OCI-LY7 (cell line): ENCODE measurements around the gene SGSM1. TPM values are rescaled to one million over a fixed set of nuclear protein-coding genes. Genes with fewer than 3 reads are reported as not detected.

ENCODE experiments used
- BruUV-seq: library from RNA; stranded (reverse); fragments of 400-500 nt; replicated peaks from 2 replicates; lab custom pipeline; 2021; lab: Mats Ljungman, UMichigan
- CTCF ChIA-PET: fragments of 300-600 bp; sonication (Branson Sonifier 250); formaldehyde crosslinking; loops from one replicate; lab custom pipeline; 2022; ENCODE audit warnings: antibody characterized with exemption; ENCODE audit not compliant: unreplicated experiment; lab: Charles Lee
- POLR2A ChIA-PET: fragments of 300-600 bp; sonication (Branson Sonifier 250); formaldehyde crosslinking; loops from one replicate; lab custom pipeline; 2022; ENCODE audit warnings: antibody characterized with exemption; lab: Charles Lee
- DNase-seq: peaks from one replicate; pipeline ENCODE4 v3.0.0-alpha.2; 2015; ENCODE audit warnings: low spot score
- H2AFZ ChIP-seq: fragments of 200-600 bp; sonication (generic), shearing (Covaris generic); 2 replicates; pipeline ENCODE4 v1.6.1; 2014; ENCODE audit warnings: mild to moderate bottlenecking, antibody characterized with exemption, low read length, moderate library complexity
- H3K27ac ChIP-seq: fragments of 200-600 bp; sonication (generic); 2 replicates; pipeline ENCODE4 v1.5.1; 2014; ENCODE audit warnings: mixed run types, low read depth, mild to moderate bottlenecking, moderate library complexity, low read length, inconsistent platforms; ENCODE audit not compliant: poor library complexity, severe bottlenecking
- H3K36me3 ChIP-seq: fragments of 200-600 bp; sonication (generic); 2 replicates; pipeline ENCODE4 v1.6.1; 2014; ENCODE audit warnings: mild to moderate bottlenecking, antibody characterized with exemption, low read length, moderate library complexity, mixed read lengths; ENCODE audit not compliant: insufficient read depth
- H3K4me1 ChIP-seq: fragments of 200-600 bp; sonication (generic); 2 replicates; pipeline ENCODE4 v1.5.1; 2014; ENCODE audit warnings: mild to moderate bottlenecking, low read length; ENCODE audit not compliant: insufficient read depth, poor library complexity, severe bottlenecking
- H3K4me2 ChIP-seq: fragments of 200-600 bp; sonication (generic); 2 replicates; pipeline ENCODE4 v1.6.1; 2014; ENCODE audit warnings: mild to moderate bottlenecking, low read length
- H3K4me3 ChIP-seq: fragments of 200-600 bp; sonication (generic); 2 replicates; pipeline ENCODE4 v1.5.1; 2014; ENCODE audit warnings: mild to moderate bottlenecking, low read depth, low read length; ENCODE audit not compliant: poor library complexity, severe bottlenecking
- H3K79me2 ChIP-seq: fragments of 200-600 bp; sonication (generic); 2 replicates; pipeline ENCODE4 v1.6.1; 2016; ENCODE audit warnings: low read depth, mild to moderate bottlenecking, low read length, moderate library complexity, mixed read lengths; ENCODE audit not compliant: insufficient read depth
- H3K9me2 ChIP-seq: fragments of 200-600 bp; sonication (generic); 2 replicates; pipeline ENCODE4 v1.6.1; 2016; ENCODE audit warnings: mild to moderate bottlenecking, low read length, mixed read lengths; ENCODE audit not compliant: insufficient read depth
- H3K9me3 ChIP-seq: fragments of 200-600 bp; sonication (generic); 2 replicates; pipeline ENCODE4 v1.6.1; 2014; ENCODE audit warnings: mild to moderate bottlenecking, mixed run types, low read length, mixed read lengths
- H4K20me1 ChIP-seq: fragments of 200-600 bp; sonication (generic); 2 replicates; pipeline ENCODE4 v1.6.1; 2014; ENCODE audit warnings: mild to moderate bottlenecking, antibody characterized with exemption, low read length, moderate library complexity, mixed read lengths; ENCODE audit not compliant: insufficient read depth
- EZH2phosphoT487 ChIP-seq: fragments of 200-600 bp; sonication (generic); IDR thresholded peaks from 2 replicates; pipeline ENCODE4 v1.6.1; 2018; ENCODE audit warnings: low read depth, borderline replicate concordance, mild to moderate bottlenecking, mixed run types, antibody characterized with exemption, low read length, moderate library complexity, mixed read lengths
- intact Hi-C: fragments of 100-400 bp; cut with micrococcal nuclease; formaldehyde crosslinking; loops from one replicate; pipeline ENCODE4 v1.10.0; 2022; ENCODE audit not compliant: unreplicated experiment
- total RNA-seq, 2 experiments: library from RNA; depleted of rRNA in 1 of 2; stranded (reverse); fragments of >200 nt in 1 of 2; shearing (Covaris generic) in 1 of 2; gene quantifications; 2 replicates each; pipeline ENCODE4 v1.2.3, GENCODE V29; 2014 to 2022
- TF ChIP-seq, protein P1 (sequence below): fragments of 200-600 bp; sonication (generic); conservative IDR thresholded peaks from 2 replicates; pipeline ENCODE4 v1.5.1; 2014; ENCODE audit warnings: mild to moderate bottlenecking, antibody characterized with exemption, low read length, moderate library complexity, mixed read lengths

SGSM1 gene
- total RNA-seq, 2 experiments from 2014 or later, result not detected

DNA sequence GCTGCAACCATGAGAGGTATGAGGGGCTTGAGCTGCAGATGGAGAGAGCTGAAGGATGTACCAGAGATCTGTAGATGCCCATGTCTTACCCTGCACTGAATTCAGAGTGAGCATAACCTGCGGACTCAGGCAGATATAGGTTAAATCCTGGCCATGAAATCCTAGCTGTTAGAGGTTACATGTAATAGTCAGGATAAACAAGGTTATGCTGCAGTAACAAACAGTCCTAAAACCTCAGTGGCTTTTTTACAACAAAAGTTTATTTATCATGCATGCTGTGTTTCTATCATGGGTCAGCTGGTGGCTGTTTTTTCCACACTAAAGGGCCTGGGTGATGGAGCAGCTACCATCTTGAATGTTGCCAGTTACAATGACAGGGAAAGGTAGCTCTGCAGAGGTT lies 70.7 kb downstream of the SGSM1 start:
- CTCF ChIA-PET, result no interaction called here
- no peak for TF ChIP-seq EZH2phosphoT487
- TF ChIP-seq, protein P1, sequence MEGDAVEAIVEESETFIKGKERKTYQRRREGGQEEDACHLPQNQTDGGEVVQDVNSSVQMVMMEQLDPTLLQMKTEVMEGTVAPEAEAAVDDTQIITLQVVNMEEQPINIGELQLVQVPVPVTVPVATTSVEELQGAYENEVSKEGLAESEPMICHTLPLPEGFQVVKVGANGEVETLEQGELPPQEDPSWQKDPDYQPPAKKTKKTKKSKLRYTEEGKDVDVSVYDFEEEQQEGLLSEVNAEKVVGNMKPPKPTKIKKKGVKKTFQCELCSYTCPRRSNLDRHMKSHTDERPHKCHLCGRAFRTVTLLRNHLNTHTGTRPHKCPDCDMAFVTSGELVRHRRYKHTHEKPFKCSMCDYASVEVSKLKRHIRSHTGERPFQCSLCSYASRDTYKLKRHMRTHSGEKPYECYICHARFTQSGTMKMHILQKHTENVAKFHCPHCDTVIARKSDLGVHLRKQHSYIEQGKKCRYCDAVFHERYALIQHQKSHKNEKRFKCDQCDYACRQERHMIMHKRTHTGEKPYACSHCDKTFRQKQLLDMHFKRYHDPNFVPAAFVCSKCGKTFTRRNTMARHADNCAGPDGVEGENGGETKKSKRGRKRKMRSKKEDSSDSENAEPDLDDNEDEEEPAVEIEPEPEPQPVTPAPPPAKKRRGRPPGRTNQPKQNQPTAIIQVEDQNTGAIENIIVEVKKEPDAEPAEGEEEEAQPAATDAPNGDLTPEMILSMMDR, result no peak
- intact Hi-C loops, result no loop called here
- no peak overlapping the region for H2AFZ ChIP-seq
- POLR2A ChIA-PET, result no interaction called here
- H3K9me3 ChIP-seq, result no peaks in the 10 kb centered on the region
- H3K27ac ChIP-seq, result no peak overlapping the region
- no peak overlapping the region for H3K4me3 ChIP-seq
- no peaks in the 10 kb centered on the region for H3K4me1 ChIP-seq
- no peaks in the 10 kb centered on the region for H3K9me2 ChIP-seq
- H4K20me1 ChIP-seq, result no peaks in the 10 kb centered on the region
- no peak overlapping the region for H3K4me2 ChIP-seq
- BruUV-seq, result no TSS peak
- H3K79me2 ChIP-seq, result no peaks in the 10 kb centered on the region
- DNase-seq, result no peak
- H3K36me3 ChIP-seq, result no peaks in the 10 kb centered on the region

GRCh38 chr22:24878969-24879368 lies 73.0 kb downstream of the SGSM1 start:
- H3K4me3 ChIP-seq, result no peak overlapping the region
- H3K27ac ChIP-seq, result no peak overlapping the region
- DNase-seq, result no peak
- ChIA-PET POLR2A (no interaction called here), CTCF (no interaction called here)
- no peak overlapping the region for H3K4me2 ChIP-seq
- no TSS peak for BruUV-seq
- no peaks in the 10 kb centered on the region for H3K79me2 ChIP-seq
- TF ChIP-seq, protein P1, result no peak
- no peak for TF ChIP-seq EZH2phosphoT487
- H3K4me1 ChIP-seq, result no peaks in the 10 kb centered on the region
- no peaks in the 10 kb centered on the region for H3K9me3 ChIP-seq
- no peaks in the 10 kb centered on the region for H3K36me3 ChIP-seq
- H3K9me2 ChIP-seq, result no peaks in the 10 kb centered on the region
- intact Hi-C loops, result no loop called here
- H4K20me1 ChIP-seq, result no peaks in the 10 kb centered on the region
- no peak overlapping the region for H2AFZ ChIP-seq

DNA sequence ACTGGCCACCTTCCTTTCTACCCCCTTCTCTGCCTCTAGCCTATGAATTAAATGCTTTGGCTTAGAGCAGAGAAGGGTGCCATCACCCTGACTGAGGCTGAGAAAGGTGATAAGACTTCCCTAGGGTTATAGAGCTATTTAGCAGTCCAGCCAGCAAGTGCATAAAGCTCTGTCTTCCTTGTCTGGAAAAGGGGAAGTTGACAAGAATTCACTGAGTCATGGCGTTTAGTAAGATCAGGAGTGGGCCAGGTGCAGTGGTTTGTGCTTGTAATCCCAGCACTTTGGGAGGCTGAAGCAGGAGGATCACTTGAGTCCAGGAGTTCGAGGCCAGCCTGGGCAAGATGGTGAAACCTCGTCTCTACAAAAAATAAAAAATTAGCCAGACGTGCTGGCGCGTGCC lies 77.4 kb downstream of the SGSM1 start:
- CTCF ChIA-PET, result no interaction called here
- TF ChIP-seq, protein P1, result no peak
- TF ChIP-seq EZH2phosphoT487, result no peak
- H4K20me1 ChIP-seq, result no peaks in the 10 kb centered on the region
- BruUV-seq, result no TSS peak
- POLR2A ChIA-PET, result no interaction called here
- H3K27ac ChIP-seq, result no peak overlapping the region
- no peaks in the 10 kb centered on the region for H3K9me3 ChIP-seq
- intact Hi-C loops, result no loop called here
- H3K4me2 ChIP-seq, result no peak overlapping the region
- no peak overlapping the region for H2AFZ ChIP-seq
- H3K79me2 ChIP-seq, result no peaks in the 10 kb centered on the region
- H3K36me3 ChIP-seq, result no peaks in the 10 kb centered on the region
- no peak overlapping the region for H3K4me3 ChIP-seq
- no peaks in the 10 kb centered on the region for H3K4me1 ChIP-seq
- no peak for DNase-seq
- no peaks in the 10 kb centered on the region for H3K9me2 ChIP-seq
